Spleen (tissue), 7 donors: ENCODE measurements around the gene CAMKV.

Source experiments
- CTCF ChIP-seq, 11 experiments: fragments of 200-600 bp in 7 of 11; fragments of 450-650 bp in 4 of 11; sonication (generic) in 4 of 11; IDR thresholded peaks in 8 of 11; conservative IDR thresholded peaks in 3 of 11; 1 replicate in 7 of 11; 2 replicates in 4 of 11; pipeline versions ENCODE4 v1.4.0 to v1.8.0; 2016 to 2021; ENCODE audit warnings: antibody characterized with exemption in 11 of 11, inconsistent platforms in 4 of 11, mild to moderate bottlenecking in 1 of 11
- POLR2A ChIP-seq, 3 donors: fragments of 450-650 bp; IDR thresholded peaks; one replicate each; pipeline ENCODE4 v1.5.1; 2017; ENCODE audit warnings: antibody characterized with exemption in 3 of 3, mild to moderate bottlenecking in 1 of 3
- POLR2AphosphoS5 ChIP-seq, 3 donors: sonication (generic); formaldehyde crosslinking; IDR thresholded peaks; one replicate each; pipeline ENCODE4 v1.5.1; 2017; ENCODE audit warnings: antibody characterized with exemption in 3 of 3
- donor health status: DM: no; HTN: no; CAD: no; lungs with moderate emphysema.
- donor health status: DM: no; HTN: no; CAD: no.
- donor health status: DM: no; HTN: no; CAD: no.

DNA sequence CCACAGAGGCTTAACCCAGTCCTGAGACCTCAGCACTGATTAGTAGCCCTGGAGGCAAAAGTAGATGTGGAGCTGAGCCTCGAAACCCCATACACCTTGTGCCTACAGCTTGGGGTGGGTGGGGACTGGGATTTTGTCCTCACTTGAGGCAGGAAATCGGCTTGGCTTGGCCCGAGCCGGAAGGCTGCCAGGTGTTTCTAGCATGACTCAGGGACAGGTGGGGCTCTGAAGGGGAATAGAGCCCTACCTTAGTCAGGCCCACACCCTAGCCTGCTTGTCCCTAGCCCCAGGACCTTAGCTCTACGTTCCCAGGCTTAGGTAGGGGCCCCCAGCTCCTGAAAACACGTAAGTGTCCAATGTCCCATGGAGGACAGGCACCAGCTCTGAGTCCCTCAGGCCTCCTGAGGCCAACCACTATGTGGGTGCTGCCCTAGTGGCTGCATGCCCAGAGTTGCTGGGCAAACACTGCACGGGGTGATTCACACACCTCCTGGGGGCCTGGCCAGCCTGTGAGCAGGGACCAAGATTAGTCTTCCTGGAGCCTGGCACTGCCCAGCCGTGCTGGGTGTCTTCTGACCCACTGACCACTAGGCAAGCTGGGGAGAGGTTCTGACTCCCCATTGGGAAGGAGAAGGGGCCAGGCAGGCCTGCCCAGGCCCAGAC lies 30.9 kb upstream of the CAMKV start:
- TF ChIP-seq CTCF (IDR thresholded peaks at IDR 0.05 in 8 of 11, conservative IDR thresholded peaks at IDR 0.05 in 3 of 11) (no peak), POLR2A (IDR thresholded peaks at IDR 0.05) (no peak), POLR2AphosphoS5 (IDR thresholded peaks at IDR 0.05) (no peak)
